ENCODE results near the gene TBL1X. TPM values are rescaled to one million over a fixed set of nuclear protein-coding genes. Genes with fewer than 3 reads are reported as not detected.

Gene TBL1X
- total RNA-seq, 5 donors from 2014 or later (not counting 1 experiment from before 2014, with no cell fraction given), result 21.0 to 50.8 (median 40.5) TPM

GRCh38 chrX:9486786-9487387 is 22.0 kb downstream of the TBL1X start:
- ATAC-seq (replicated peaks in 1 of 4) (no peak), DNase-seq (no peak)
- H3K9me3 ChIP-seq, result no peaks in the 10 kb centered on the region
- Mint-ChIP-seq H3K4me1 (peaks cover 47 to 58% (median 48%) of the 10 kb centered on the region in 3 donors), H3K9me3 (no peaks in the 10 kb centered on the region), H3K36me3 (peaks cover 21% of the 10 kb centered on the region), H3K27ac (no peak overlapping the region), H3K4me3 (no peak overlapping the region), H3K27me3 (no peaks in the 10 kb centered on the region)
- H3K4me1 ChIP-seq (ENCODE audit: control insufficient read depth in 1 of 2, extremely low read depth in 1 of 2, insufficient read depth in 2 of 2, low read length in 2 of 2), result no peaks in the 10 kb centered on the region
- no peak overlapping the region for H3K4me3 ChIP-seq (ENCODE audit: control insufficient read depth in 1 of 2, extremely low read depth in 1 of 2, low read length in 1 of 2)
- H3K27ac ChIP-seq (ENCODE audit: low read length), result no peak overlapping the region
- ChIA-PET POLR2A (interaction anchor here in 1 of 2 donors (0.6 to 0.7 kb wide), 2 partner anchors 15 to 661 kb away, joined by 5 read pairs; no protein-coding TSS in a partner anchor), CTCF (no interaction called here)
- no peaks in the 10 kb centered on the region for H3K36me3 ChIP-seq (ENCODE audit: control insufficient read depth in 2 of 2, extremely low read depth in 1 of 2, insufficient read depth in 1 of 2, low read length in 1 of 2)
- no CpG with 5 or more reads among the region's 3 CpGs for WGBS (ENCODE audit: insufficient coverage)
- no peaks in the 10 kb centered on the region for H3K27me3 ChIP-seq (replicated peaks in 1 of 2; ENCODE audit: control insufficient read depth in 2 of 2, extremely low read depth in 1 of 2, insufficient read depth in 2 of 2, low read length in 1 of 2)

- 100% methylated on average over 1 of the region's 4 CpGs for WGBS (ENCODE audit: insufficient coverage)
- Histone ChIP-seq H3K4me3 (ENCODE audit: control insufficient read depth in 1 of 2, extremely low read depth in 1 of 2, low read length in 1 of 2) (no peak overlapping the region), H3K36me3 (ENCODE audit: control insufficient read depth in 2 of 2, extremely low read depth in 1 of 2, insufficient read depth in 1 of 2, low read length in 1 of 2) (no peaks in the 10 kb centered on the region), H3K27me3 (replicated peaks in 1 of 2; ENCODE audit: control insufficient read depth in 2 of 2, extremely low read depth in 1 of 2, insufficient read depth in 2 of 2, low read length in 1 of 2) (no peaks in the 10 kb centered on the region), H3K27ac (ENCODE audit: low read length) (no peak overlapping the region), H3K4me1 (ENCODE audit: control insufficient read depth in 1 of 2, extremely low read depth in 1 of 2, insufficient read depth in 2 of 2, low read length in 2 of 2) (no peaks in the 10 kb centered on the region), H3K9me3 (no peaks in the 10 kb centered on the region)
- peak overlapping the region in 1 of 2 donors; percentile 48 for H3K27ac Mint-ChIP-seq
- H3K4me1 Mint-ChIP-seq, result peaks cover 41 to 57% (median 41%) of the 10 kb centered on the region in 3 donors
- no peak for ATAC-seq (replicated peaks in 1 of 4)
- DNase-seq, result no peak
- no peaks in the 10 kb centered on the region for H3K9me3 Mint-ChIP-seq
- no peaks in the 10 kb centered on the region for H3K27me3 Mint-ChIP-seq
- no peak overlapping the region for H3K4me3 Mint-ChIP-seq
- CTCF ChIA-PET, result interaction anchor here in 1 of 2 donors (0.5 kb wide), 1 partner anchor 510 kb away, joined by 3 read pairs; no protein-coding TSS in a partner anchor
- H3K36me3 Mint-ChIP-seq, result peaks cover 11% of the 10 kb centered on the region
- POLR2A ChIA-PET, result no interaction called here
These were observed 23.7 kb downstream of the TBL1X start for GRCh38 chrX:9488586-9488985.

- Mint-ChIP-seq H3K27ac (no peak overlapping the region), H3K27me3 (no peaks in the 10 kb centered on the region), H3K4me1 (peaks cover 34 to 51% (median 39%) of the 10 kb centered on the region in 3 donors), H3K4me3 (no peak overlapping the region), H3K36me3 (peaks cover 10% of the 10 kb centered on the region), H3K9me3 (no peaks in the 10 kb centered on the region)
- Histone ChIP-seq H3K27ac (ENCODE audit: low read length) (no peak overlapping the region), H3K9me3 (no peaks in the 10 kb centered on the region), H3K36me3 (ENCODE audit: control insufficient read depth in 2 of 2, extremely low read depth in 1 of 2, insufficient read depth in 1 of 2, low read length in 1 of 2) (no peaks in the 10 kb centered on the region), H3K4me3 (ENCODE audit: control insufficient read depth in 1 of 2, extremely low read depth in 1 of 2, low read length in 1 of 2) (no peak overlapping the region), H3K4me1 (ENCODE audit: control insufficient read depth in 1 of 2, extremely low read depth in 1 of 2, insufficient read depth in 2 of 2, low read length in 2 of 2) (no peaks in the 10 kb centered on the region), H3K27me3 (replicated peaks in 1 of 2; ENCODE audit: control insufficient read depth in 2 of 2, extremely low read depth in 1 of 2, insufficient read depth in 2 of 2, low read length in 1 of 2) (no peaks in the 10 kb centered on the region)
- DNase-seq (no peak), ATAC-seq (replicated peaks in 1 of 4) (no peak)
- ChIA-PET POLR2A (no interaction called here), CTCF (no interaction called here)
- WGBS (ENCODE audit: insufficient coverage), result no CpG with 5 or more reads among the region's 1 CpG
These were observed 24.4 kb downstream of the TBL1X start for GRCh38 chrX:9489234-9489633.

- H3K27ac ChIP-seq (ENCODE audit: low read length), result no peak overlapping the region
- no peak for DNase-seq
- peaks cover 8% of the 10 kb centered on the region for H3K36me3 Mint-ChIP-seq
- no peaks in the 10 kb centered on the region for H3K27me3 Mint-ChIP-seq
- ChIA-PET CTCF (no interaction called here), POLR2A (interaction anchor here in 1 of 2 donors (0.7 kb wide), 1 partner anchor 643 kb away, joined by 5 read pairs; no protein-coding TSS in a partner anchor)
- peaks cover 42 to 43% (median 43%) of the 10 kb centered on the region in 3 donors for H3K4me1 Mint-ChIP-seq
- WGBS (ENCODE audit: insufficient coverage), result no CpG with 5 or more reads among the region's 2 CpGs
- no peak overlapping the region for H3K27ac Mint-ChIP-seq
- no peaks in the 10 kb centered on the region for H3K27me3 ChIP-seq (replicated peaks in 1 of 2; ENCODE audit: control insufficient read depth in 2 of 2, extremely low read depth in 1 of 2, insufficient read depth in 2 of 2, low read length in 1 of 2)
- peaks cover 0 to 4% (median 0%) of the 10 kb centered on the region in 3 donors for H3K9me3 Mint-ChIP-seq
- no peaks in the 10 kb centered on the region for H3K4me1 ChIP-seq (ENCODE audit: control insufficient read depth in 1 of 2, extremely low read depth in 1 of 2, insufficient read depth in 2 of 2, low read length in 2 of 2)
- H3K4me3 Mint-ChIP-seq, result no peak overlapping the region
- no peak overlapping the region for H3K4me3 ChIP-seq (ENCODE audit: control insufficient read depth in 1 of 2, extremely low read depth in 1 of 2, low read length in 1 of 2)
- no peak for ATAC-seq (replicated peaks in 1 of 4)
- no peaks in the 10 kb centered on the region for H3K36me3 ChIP-seq (ENCODE audit: control insufficient read depth in 2 of 2, extremely low read depth in 1 of 2, insufficient read depth in 1 of 2, low read length in 1 of 2)
- no peaks in the 10 kb centered on the region for H3K9me3 ChIP-seq
These were observed 28.0 kb downstream of the TBL1X start for GRCh38 chrX:9492901-9493300.

GRCh38 chrX:9493936-9494335 is 29.1 kb downstream of the TBL1X start:
- ChIA-PET CTCF (no interaction called here), POLR2A (no interaction called here)
- Mint-ChIP-seq H3K4me1 (peaks cover 39 to 42% (median 41%) of the 10 kb centered on the region in 3 donors), H3K27me3 (no peaks in the 10 kb centered on the region), H3K9me3 (peaks cover 0 to 4% (median 0%) of the 10 kb centered on the region in 3 donors), H3K4me3 (no peak overlapping the region), H3K36me3 (peaks cover 8% of the 10 kb centered on the region), H3K27ac (no peak overlapping the region)
- no peak for ATAC-seq (replicated peaks in 1 of 4)
- Histone ChIP-seq H3K27me3 (replicated peaks in 1 of 2; ENCODE audit: control insufficient read depth in 2 of 2, extremely low read depth in 1 of 2, insufficient read depth in 2 of 2, low read length in 1 of 2) (no peaks in the 10 kb centered on the region), H3K27ac (ENCODE audit: low read length) (no peak overlapping the region), H3K9me3 (no peaks in the 10 kb centered on the region), H3K4me3 (ENCODE audit: control insufficient read depth in 1 of 2, extremely low read depth in 1 of 2, low read length in 1 of 2) (no peak overlapping the region), H3K4me1 (ENCODE audit: control insufficient read depth in 1 of 2, extremely low read depth in 1 of 2, insufficient read depth in 2 of 2, low read length in 2 of 2) (no peaks in the 10 kb centered on the region), H3K36me3 (ENCODE audit: control insufficient read depth in 2 of 2, extremely low read depth in 1 of 2, insufficient read depth in 1 of 2, low read length in 1 of 2) (peaks cover 0 to 2% of the 10 kb centered on the region in 2 donors)
- no peak for DNase-seq
- no CpG with 5 or more reads among the region's 5 CpGs for WGBS (ENCODE audit: insufficient coverage)

GRCh38 chrX:9494771-9495170 is 29.9 kb downstream of the TBL1X start:
- DNase-seq, result no peak
- CTCF ChIA-PET, result interaction anchor here in 1 of 2 donors (0.5 kb wide), 1 partner anchor 19 kb away, joined by 3 read pairs; no protein-coding TSS in a partner anchor
- Mint-ChIP-seq H3K36me3 (peaks cover 12% of the 10 kb centered on the region), H3K4me1 (peaks cover 40 to 45% (median 40%) of the 10 kb centered on the region in 3 donors), H3K4me3 (no peak overlapping the region), H3K27me3 (no peaks in the 10 kb centered on the region), H3K9me3 (peaks cover 0 to 8% (median 0%) of the 10 kb centered on the region in 3 donors), H3K27ac (no peak overlapping the region)
- no peaks in the 10 kb centered on the region for H3K9me3 ChIP-seq
- no peak overlapping the region for H3K27ac ChIP-seq (ENCODE audit: low read length)
- no peak overlapping the region for H3K4me3 ChIP-seq (ENCODE audit: control insufficient read depth in 1 of 2, extremely low read depth in 1 of 2, low read length in 1 of 2)
- no peaks in the 10 kb centered on the region for H3K27me3 ChIP-seq (replicated peaks in 1 of 2; ENCODE audit: control insufficient read depth in 2 of 2, extremely low read depth in 1 of 2, insufficient read depth in 2 of 2, low read length in 1 of 2)
- no peak for ATAC-seq (replicated peaks in 1 of 4)
- no peaks in the 10 kb centered on the region for H3K4me1 ChIP-seq (ENCODE audit: control insufficient read depth in 1 of 2, extremely low read depth in 1 of 2, insufficient read depth in 2 of 2, low read length in 2 of 2)
- peaks cover 0 to 2% of the 10 kb centered on the region in 2 donors for H3K36me3 ChIP-seq (ENCODE audit: control insufficient read depth in 2 of 2, extremely low read depth in 1 of 2, insufficient read depth in 1 of 2, low read length in 1 of 2)
- no CpG with 5 or more reads among the region's 6 CpGs for WGBS (ENCODE audit: insufficient coverage)
- POLR2A ChIA-PET, result interaction anchor here in 1 of 2 donors (0.7 kb wide), 1 partner anchor 156 kb away, joined by 3 read pairs; no protein-coding TSS in a partner anchor

Data from T-cell (primary cell).